GM23338 (cell line): ENCODE results near the gene STK4. TPM values are rescaled to one million over a fixed set of nuclear protein-coding genes. Genes with fewer than 3 reads are reported as not detected.

Source experiments
- ATAC-seq: fragments of 200-7000 bp; cut with Tn5 transposase; 3 replicates; pipeline ENCODE4 v1.9.1; 2020
- DNase-seq: peaks from one replicate; pipeline ENCODE4 v3.0.0-alpha.2; 2015; ENCODE audit warnings: low spot score
- H2AFZ ChIP-seq: fragments of 200-600 bp; sonication (generic); 2 replicates; pipeline ENCODE4 v1.8.0; 2016; ENCODE audit warnings: antibody characterized with exemption, mild to moderate bottlenecking, moderate library complexity
- H3F3A ChIP-seq: fragments of 200-600 bp; sonication (generic); replicated peaks from 2 replicates; pipeline ENCODE4 v1.8.0; 2017; ENCODE audit warnings: antibody characterized with exemption, mixed run types, low read depth
- H3K27ac ChIP-seq: fragments of 200-600 bp; sonication (generic); 2 replicates; pipeline ENCODE4 v1.6.1; 2016; ENCODE audit warnings: low read depth
- H3K27me3 ChIP-seq: fragments of 200-600 bp; sonication (generic); 2 replicates; pipeline ENCODE4 v1.8.0; 2016; ENCODE audit warnings: mild to moderate bottlenecking, mixed run types, moderate library complexity; ENCODE audit not compliant: insufficient read depth
- H3K36me3 ChIP-seq: fragments of 200-600 bp; sonication (generic); 2 replicates; pipeline ENCODE4 v1.8.0; 2016; ENCODE audit warnings: mild to moderate bottlenecking; ENCODE audit not compliant: insufficient read depth
- H3K4me1 ChIP-seq: fragments of 200-600 bp; sonication (generic); 2 replicates; pipeline ENCODE4 v1.8.0; 2016; ENCODE audit warnings: mild to moderate bottlenecking, moderate library complexity; ENCODE audit not compliant: insufficient read depth
- H3K4me2 ChIP-seq: fragments of 200-600 bp; sonication (generic); 2 replicates; pipeline ENCODE4 v1.7.1; 2017; ENCODE audit warnings: mixed run types
- H3K4me3 ChIP-seq: fragments of 200-600 bp; sonication (generic); 2 replicates; pipeline ENCODE4 v1.6.1; 2016; ENCODE audit warnings: mixed run types
- H3K79me2 ChIP-seq: fragments of 200-600 bp; sonication (generic); replicated peaks from 2 replicates; pipeline ENCODE4 v1.8.0; 2017; ENCODE audit warnings: mild to moderate bottlenecking; ENCODE audit not compliant: insufficient read depth
- H3K9me2 ChIP-seq: fragments of 200-600 bp; sonication (generic); 2 replicates; pipeline ENCODE4 v1.8.0; 2017; ENCODE audit not compliant: insufficient read depth
- H4K20me1 ChIP-seq: fragments of 200-600 bp; sonication (generic); replicated peaks from 2 replicates; pipeline ENCODE4 v1.8.0; 2017; ENCODE audit warnings: mild to moderate bottlenecking; ENCODE audit not compliant: insufficient read depth
- H3K27ac Mint-ChIP-seq: 2 replicates; pipeline ENCODE4 v1.8.0; 2020; ENCODE audit warnings: inconsistent platforms, mild to moderate bottlenecking, moderate library complexity, mixed read lengths
- H3K27me3 Mint-ChIP-seq: 3 replicates; pipeline ENCODE4 v1.8.0; 2022; ENCODE audit warnings: low read depth, mild to moderate bottlenecking, moderate library complexity, mixed read lengths, inconsistent platforms; ENCODE audit not compliant: insufficient read depth, poor library complexity
- H3K36me3 Mint-ChIP-seq: 3 replicates; pipeline ENCODE4 v1.8.0; 2021; ENCODE audit warnings: low read depth, mild to moderate bottlenecking, inconsistent platforms, moderate library complexity, mixed read lengths
- H3K4me1 Mint-ChIP-seq: 3 replicates; pipeline ENCODE4 v1.8.0; 2020; ENCODE audit warnings: mild to moderate bottlenecking, inconsistent platforms, mixed read lengths
- H3K4me3 Mint-ChIP-seq: 3 replicates; pipeline ENCODE4 v1.8.0; 2021; ENCODE audit warnings: moderate library complexity, mild to moderate bottlenecking, inconsistent platforms, mixed read lengths
- H3K9me3 Mint-ChIP-seq: 3 replicates; pipeline ENCODE4 v1.8.0; 2020; ENCODE audit warnings: moderate library complexity, mild to moderate bottlenecking, inconsistent platforms, mixed read lengths
- CREB1 ChIP-seq: fragments of 250-450 bp; sonication (Bioruptor Pico); IDR thresholded peaks from 2 replicates; pipeline ENCODE4 v1.5.0; 2020; ENCODE audit warnings: low read depth, mild to moderate bottlenecking, moderate library complexity
- JUNB ChIP-seq: IDR thresholded peaks from one replicate; pipeline ENCODE4 v1.6.1; 2016; ENCODE audit warnings: antibody characterized with exemption; ENCODE audit not compliant: unreplicated experiment
- NANOG ChIP-seq: IDR thresholded peaks from 2 replicates; pipeline ENCODE4 v1.6.1; 2016; ENCODE audit warnings: antibody characterized with exemption, borderline replicate concordance
- POLR2AphosphoS5 ChIP-seq: IDR thresholded peaks from 2 replicates; pipeline ENCODE4 v1.6.1; 2016; ENCODE audit warnings: antibody characterized with exemption, low read depth
- ZNF114 ChIP-seq: fragments of 250-450 bp; sonication (Bioruptor Pico); IDR thresholded peaks from 2 replicates; pipeline ENCODE4 v1.5.0; 2020; ENCODE audit warnings: mild to moderate bottlenecking, moderate library complexity
- ZNF331 ChIP-seq: fragments of 250-450 bp; sonication (Bioruptor Pico); IDR thresholded peaks from 2 replicates; pipeline ENCODE4 v1.5.0; 2020; ENCODE audit warnings: low read depth, mild to moderate bottlenecking, moderate library complexity
- polyA plus RNA-seq: library from polyadenylated mRNA; unstranded; fragments of >200 nt; fragmentation: Nextera tagmentation; extraction: Ambion mirVana; gene quantifications from 2 replicates; pipeline ENCODE4 v1.2.1, GENCODE V29; 2016
- total RNA-seq: library from RNA; depleted of rRNA; stranded (reverse); fragments of >200 nt; shearing (Covaris generic); gene quantifications from 2 replicates; pipeline ENCODE4 v1.2.3, GENCODE V29; 2014
- TF ChIP-seq, protein P1 (sequence below): IDR thresholded peaks from one replicate; pipeline ENCODE4 v1.6.1; 2018; ENCODE audit warnings: antibody characterized with exemption; ENCODE audit not compliant: unreplicated experiment
- TF ChIP-seq, protein P2 (sequence below): fragments of 250-450 bp; sonication (Bioruptor Pico); IDR thresholded peaks from 2 replicates; pipeline ENCODE4 v1.5.0; 2020; ENCODE audit warnings: mild to moderate bottlenecking, moderate library complexity

STK4 gene
- total and polyA plus RNA-seq, 2 experiments from 2014 or later = 37.7 to 58.7 TPM

DNA sequence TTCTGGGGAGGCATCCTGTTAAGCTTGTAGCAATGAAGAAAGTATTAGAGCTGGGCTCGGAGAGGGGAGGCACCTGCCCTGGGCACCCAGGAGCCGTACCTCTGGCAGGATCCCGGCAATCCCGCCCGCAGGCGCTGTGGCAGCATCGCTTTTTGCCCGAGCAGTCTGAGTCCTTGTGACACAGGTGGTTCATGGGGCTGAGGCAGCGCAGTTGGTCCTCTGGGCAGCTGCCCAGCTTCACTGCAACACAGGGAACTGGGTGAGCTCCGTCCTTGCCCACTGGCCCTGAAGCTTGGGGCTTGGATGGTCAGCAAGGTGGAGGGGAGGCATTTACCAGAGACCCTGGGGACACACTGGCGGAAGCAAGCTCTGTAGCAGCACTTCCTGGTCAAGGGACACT, 144.0 kb downstream of the STK4 start:
- H3K4me1 Mint-ChIP-seq = peaks cover 10% of the 10 kb centered on the region; the same call in 2 of the 3 replicates
- Histone ChIP-seq H3K9me2 (no peaks in the 10 kb centered on the region), H2AFZ (0 out of 2 replicates have a peak overlapping the region, but pooled peaks have one; percentile 38), H3K4me1 (peaks cover 4% of the 10 kb centered on the region; the same call in 1 of the 2 replicates), H3K27me3 (no peaks in the 10 kb centered on the region), H3K4me2 (no peak overlapping the region), H4K20me1 (no peaks in the 10 kb centered on the region), H3F3A (no peaks in the 10 kb centered on the region), H3K36me3 (no peaks in the 10 kb centered on the region), H3K79me2 (no peaks in the 10 kb centered on the region), H3K4me3 (no peak overlapping the region), H3K27ac (no peak overlapping the region)
- no peak overlapping the region for H3K27ac Mint-ChIP-seq
- H3K36me3 Mint-ChIP-seq = no peaks in the 10 kb centered on the region
- no peak overlapping the region for H3K4me3 Mint-ChIP-seq
- DNase-seq (no peak), ATAC-seq (no peak)
- H3K9me3 Mint-ChIP-seq = no peaks in the 10 kb centered on the region
- TF ChIP-seq POLR2AphosphoS5 (no peak), ZNF114 (CRISPR knock-in tag) (no peak), CREB1 (CRISPR knock-in tag) (no peak), ZNF331 (CRISPR knock-in tag) (no peak), JUNB (no peak), NANOG (no peak)
- TF ChIP-seq, protein P1, sequence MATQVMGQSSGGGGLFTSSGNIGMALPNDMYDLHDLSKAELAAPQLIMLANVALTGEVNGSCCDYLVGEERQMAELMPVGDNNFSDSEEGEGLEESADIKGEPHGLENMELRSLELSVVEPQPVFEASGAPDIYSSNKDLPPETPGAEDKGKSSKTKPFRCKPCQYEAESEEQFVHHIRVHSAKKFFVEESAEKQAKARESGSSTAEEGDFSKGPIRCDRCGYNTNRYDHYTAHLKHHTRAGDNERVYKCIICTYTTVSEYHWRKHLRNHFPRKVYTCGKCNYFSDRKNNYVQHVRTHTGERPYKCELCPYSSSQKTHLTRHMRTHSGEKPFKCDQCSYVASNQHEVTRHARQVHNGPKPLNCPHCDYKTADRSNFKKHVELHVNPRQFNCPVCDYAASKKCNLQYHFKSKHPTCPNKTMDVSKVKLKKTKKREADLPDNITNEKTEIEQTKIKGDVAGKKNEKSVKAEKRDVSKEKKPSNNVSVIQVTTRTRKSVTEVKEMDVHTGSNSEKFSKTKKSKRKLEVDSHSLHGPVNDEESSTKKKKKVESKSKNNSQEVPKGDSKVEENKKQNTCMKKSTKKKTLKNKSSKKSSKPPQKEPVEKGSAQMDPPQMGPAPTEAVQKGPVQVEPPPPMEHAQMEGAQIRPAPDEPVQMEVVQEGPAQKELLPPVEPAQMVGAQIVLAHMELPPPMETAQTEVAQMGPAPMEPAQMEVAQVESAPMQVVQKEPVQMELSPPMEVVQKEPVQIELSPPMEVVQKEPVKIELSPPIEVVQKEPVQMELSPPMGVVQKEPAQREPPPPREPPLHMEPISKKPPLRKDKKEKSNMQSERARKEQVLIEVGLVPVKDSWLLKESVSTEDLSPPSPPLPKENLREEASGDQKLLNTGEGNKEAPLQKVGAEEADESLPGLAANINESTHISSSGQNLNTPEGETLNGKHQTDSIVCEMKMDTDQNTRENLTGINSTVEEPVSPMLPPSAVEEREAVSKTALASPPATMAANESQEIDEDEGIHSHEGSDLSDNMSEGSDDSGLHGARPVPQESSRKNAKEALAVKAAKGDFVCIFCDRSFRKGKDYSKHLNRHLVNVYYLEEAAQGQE = no peak
- TF ChIP-seq, protein P2, sequence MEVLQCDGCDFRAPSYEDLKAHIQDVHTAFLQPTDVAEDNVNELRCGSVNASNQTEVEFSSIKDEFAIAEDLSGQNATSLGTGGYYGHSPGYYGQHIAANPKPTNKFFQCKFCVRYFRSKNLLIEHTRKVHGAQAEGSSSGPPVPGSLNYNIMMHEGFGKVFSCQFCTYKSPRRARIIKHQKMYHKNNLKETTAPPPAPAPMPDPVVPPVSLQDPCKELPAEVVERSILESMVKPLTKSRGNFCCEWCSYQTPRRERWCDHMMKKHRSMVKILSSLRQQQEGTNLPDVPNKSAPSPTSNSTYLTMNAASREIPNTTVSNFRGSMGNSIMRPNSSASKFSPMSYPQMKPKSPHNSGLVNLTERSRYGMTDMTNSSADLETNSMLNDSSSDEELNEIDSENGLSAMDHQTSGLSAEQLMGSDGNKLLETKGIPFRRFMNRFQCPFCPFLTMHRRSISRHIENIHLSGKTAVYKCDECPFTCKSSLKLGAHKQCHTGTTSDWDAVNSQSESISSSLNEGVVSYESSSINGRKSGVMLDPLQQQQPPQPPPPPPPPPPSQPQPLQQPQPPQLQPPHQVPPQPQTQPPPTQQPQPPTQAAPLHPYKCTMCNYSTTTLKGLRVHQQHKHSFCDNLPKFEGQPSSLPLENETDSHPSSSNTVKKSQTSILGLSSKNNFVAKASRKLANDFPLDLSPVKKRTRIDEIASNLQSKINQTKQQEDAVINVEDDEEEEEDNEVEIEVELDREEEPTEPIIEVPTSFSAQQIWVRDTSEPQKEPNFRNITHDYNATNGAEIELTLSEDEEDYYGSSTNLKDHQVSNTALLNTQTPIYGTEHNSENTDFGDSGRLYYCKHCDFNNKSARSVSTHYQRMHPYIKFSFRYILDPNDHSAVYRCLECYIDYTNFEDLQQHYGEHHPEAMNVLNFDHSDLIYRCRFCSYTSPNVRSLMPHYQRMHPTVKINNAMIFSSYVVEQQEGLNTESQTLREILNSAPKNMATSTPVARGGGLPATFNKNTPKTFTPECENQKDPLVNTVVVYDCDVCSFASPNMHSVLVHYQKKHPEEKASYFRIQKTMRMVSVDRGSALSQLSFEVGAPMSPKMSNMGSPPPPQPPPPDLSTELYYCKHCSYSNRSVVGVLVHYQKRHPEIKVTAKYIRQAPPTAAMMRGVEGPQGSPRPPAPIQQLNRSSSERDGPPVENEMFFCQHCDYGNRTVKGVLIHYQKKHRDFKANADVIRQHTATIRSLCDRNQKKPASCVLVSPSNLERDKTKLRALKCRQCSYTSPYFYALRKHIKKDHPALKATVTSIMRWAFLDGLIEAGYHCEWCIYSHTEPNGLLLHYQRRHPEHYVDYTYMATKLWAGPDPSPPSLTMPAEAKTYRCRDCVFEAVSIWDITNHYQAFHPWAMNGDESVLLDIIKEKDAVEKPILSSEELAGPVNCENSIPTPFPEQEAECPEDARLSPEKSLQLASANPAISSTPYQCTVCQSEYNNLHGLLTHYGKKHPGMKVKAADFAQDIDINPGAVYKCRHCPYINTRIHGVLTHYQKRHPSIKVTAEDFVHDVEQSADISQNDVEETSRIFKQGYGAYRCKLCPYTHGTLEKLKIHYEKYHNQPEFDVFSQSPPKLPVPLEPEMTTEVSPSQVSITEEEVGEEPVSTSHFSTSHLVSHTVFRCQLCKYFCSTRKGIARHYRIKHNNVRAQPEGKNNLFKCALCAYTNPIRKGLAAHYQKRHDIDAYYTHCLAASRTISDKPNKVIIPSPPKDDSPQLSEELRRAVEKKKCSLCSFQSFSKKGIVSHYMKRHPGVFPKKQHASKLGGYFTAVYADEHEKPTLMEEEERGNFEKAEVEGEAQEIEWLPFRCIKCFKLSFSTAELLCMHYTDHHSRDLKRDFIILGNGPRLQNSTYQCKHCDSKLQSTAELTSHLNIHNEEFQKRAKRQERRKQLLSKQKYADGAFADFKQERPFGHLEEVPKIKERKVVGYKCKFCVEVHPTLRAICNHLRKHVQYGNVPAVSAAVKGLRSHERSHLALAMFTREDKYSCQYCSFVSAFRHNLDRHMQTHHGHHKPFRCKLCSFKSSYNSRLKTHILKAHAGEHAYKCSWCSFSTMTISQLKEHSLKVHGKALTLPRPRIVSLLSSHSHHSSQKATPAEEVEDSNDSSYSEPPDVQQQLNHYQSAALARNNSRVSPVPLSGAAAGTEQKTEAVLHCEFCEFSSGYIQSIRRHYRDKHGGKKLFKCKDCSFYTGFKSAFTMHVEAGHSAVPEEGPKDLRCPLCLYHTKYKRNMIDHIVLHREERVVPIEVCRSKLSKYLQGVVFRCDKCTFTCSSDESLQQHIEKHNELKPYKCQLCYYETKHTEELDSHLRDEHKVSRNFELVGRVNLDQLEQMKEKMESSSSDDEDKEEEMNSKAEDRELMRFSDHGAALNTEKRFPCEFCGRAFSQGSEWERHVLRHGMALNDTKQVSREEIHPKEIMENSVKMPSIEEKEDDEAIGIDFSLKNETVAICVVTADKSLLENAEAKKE (CRISPR knock-in tag) = no peak
- H3K27me3 Mint-ChIP-seq = peaks cover 8% of the 10 kb centered on the region
